Measurements from ENCODE around the gene KISS1.

DNA sequence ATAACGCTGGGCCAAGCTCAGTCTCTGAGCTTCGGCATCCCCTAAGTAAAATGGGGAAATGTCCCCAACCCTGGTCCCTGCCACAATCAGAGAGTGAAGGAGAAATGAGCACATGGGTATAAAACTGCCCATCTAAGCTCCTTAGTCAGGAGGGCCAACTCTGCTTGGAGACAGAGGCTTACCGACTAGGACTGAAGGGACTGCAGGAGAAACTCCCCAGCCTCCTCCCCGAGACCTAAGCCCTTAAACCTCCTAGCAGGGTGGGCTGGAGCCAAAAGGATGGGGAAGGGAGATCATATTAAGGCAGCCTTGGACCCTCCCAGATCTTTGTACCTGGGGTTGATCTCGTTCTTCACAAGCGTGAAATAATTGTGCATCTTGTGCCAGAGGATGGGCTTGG lies 50.0 kb downstream of the KISS1 start:
- TF ChIP-seq, protein P1, sequence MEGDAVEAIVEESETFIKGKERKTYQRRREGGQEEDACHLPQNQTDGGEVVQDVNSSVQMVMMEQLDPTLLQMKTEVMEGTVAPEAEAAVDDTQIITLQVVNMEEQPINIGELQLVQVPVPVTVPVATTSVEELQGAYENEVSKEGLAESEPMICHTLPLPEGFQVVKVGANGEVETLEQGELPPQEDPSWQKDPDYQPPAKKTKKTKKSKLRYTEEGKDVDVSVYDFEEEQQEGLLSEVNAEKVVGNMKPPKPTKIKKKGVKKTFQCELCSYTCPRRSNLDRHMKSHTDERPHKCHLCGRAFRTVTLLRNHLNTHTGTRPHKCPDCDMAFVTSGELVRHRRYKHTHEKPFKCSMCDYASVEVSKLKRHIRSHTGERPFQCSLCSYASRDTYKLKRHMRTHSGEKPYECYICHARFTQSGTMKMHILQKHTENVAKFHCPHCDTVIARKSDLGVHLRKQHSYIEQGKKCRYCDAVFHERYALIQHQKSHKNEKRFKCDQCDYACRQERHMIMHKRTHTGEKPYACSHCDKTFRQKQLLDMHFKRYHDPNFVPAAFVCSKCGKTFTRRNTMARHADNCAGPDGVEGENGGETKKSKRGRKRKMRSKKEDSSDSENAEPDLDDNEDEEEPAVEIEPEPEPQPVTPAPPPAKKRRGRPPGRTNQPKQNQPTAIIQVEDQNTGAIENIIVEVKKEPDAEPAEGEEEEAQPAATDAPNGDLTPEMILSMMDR (IDR thresholded peaks at IDR 0.05) = no peak
- TF ChIP-seq POLR2AphosphoS5 (IDR thresholded peaks at IDR 0.05) = no peak
- no peak for TF ChIP-seq POLR2A (IDR thresholded peaks at IDR 0.05)
- TF ChIP-seq EP300 (IDR thresholded peaks at IDR 0.05) = no peak
